ENCODE data around the gene KCNK17.
"Not testable (repeated sequence)": the region's sequence is repeated elsewhere in the genome, so short reads cannot be mapped to it uniquely, and the experiment has no call there.

KCNK17 gene

DNA sequence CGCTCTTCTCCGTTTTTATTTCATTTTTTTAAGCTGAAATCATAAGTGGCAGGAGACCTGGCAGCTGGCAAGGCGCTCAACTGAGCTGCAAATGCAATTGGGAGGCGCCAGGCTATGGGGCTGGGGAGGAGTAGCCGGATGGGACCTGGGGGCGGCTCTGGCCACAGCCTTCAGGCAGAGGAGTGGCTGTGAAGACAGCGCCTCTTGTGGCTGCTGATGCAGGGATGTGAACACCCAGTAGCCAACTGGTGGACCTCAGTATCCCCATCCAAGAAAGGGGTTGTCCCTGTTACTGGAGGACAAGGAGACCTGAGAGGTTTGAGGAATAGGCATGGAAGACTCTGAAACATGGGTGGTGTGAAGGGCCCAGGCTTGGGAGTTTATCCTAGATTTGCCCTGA is 12.6 kb downstream of the KCNK17 start:
- DNase-seq: peak; percentile 41

DNA sequence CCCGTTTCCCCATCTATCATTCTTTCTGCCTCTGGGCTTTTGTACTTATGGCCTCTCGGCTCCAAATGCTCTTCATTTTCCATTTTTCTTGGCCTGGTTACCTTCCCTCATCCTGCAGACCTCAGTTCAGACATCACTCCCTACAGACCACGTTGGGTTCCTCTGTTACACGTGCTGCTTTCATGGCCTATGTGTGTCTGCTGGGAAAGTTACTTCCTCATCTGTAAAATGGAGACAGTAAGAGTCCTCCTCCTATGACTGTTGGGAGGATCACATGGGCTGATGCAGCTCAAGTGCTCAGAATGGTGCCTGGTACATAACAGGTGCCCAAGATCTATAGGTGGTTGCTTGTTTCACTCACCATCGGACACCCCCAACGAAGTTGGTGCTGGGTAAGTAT is 13.5 kb downstream of the KCNK17 start:
- no peak for DNase-seq

GRCh38 chr6:39298061-39298460 is 16.2 kb downstream of the KCNK17 start:
- no peak for DNase-seq

DNA sequence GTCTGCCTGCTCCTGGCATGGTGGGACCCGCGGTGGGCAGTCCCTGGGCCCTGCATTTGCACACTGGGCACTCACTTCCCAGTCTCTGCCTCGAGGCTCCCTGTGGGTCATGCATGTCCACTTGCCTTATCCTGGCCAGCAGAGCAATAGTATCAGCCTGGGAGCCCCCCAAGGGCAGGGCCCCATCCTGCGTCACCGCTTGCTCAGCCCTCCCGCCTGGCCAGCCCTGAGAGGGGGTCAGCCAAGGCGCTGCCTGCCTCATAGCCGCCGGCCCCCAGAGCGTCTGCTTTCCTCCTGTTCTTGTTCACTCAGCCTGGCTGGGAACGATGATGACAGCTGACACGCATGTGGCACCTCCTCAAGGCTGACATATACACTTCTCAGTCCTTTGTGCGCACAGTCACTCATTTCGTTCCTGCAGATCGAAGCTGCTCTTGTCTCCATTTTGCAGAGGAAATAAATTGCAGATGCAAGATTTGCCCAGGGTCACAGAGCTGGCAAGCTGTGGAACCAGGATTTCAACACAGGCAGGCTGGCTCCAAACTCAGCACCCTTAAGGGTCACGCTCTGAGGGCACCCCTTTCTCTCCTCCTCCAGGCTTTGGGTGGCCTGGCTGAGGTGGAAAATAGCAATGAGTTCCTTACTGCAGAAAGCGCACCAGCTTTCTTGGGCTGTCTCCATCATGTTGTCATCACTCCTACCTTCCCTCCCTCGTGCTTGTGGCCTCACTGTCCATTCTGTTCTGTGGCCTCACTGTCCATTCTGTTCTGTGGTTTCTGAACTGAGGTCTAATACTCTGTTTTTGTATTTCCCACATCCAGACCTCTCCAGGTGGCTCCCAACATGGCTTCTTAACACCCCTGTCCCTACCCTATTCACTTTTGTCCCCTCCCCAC is 17.2 kb downstream of the KCNK17 start:
- no peak for DNase-seq

- DNase-seq: peak; percentile 46
These were observed 18.6 kb downstream of the KCNK17 start for GRCh38 chr6:39295611-39296011.

DNA sequence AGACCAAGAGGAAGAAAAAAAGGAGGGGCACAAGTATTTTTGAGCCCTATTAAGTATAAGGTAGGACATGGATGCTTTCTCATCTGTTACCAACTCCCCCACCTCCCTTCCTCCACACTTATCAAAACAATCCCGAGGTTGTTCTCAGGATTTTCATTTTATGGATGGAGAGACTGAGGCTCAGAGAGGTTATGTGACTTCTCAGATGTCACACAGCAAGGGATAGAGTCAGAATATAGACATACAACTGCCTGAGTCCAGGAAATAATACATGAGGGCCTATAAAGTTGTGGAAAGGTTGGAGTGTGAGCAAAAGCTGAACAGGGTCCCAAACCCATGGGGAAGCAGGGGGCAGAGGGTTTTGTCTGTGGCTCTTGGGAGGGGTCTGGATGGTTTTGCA is 19.3 kb downstream of the KCNK17 start:
- DNase-seq: no peak

DNA sequence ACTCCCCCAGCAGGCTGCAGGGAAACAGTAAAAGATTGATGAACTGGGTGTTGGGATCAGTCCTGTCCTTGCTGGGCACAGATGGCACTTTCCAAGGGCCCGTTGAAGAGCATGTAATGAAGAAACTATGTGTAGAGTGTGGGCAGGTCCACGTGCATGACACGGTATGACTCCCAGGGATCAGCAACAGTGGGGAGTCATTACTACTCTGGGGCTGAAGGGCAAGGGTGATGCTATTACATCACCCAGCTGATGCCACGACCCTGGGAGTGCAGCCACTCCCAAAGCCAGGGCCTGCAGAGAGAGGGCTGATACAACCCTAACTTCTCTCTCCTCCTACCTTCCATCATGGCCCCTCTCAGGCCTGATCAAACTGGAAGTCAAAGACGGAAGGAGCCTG is 20.1 kb downstream of the KCNK17 start:
- DNase-seq: no peak

GRCh38 chr6:39292637-39293036 is 21.6 kb downstream of the KCNK17 start:
- no peak for DNase-seq

- DNase-seq: no peak
These were observed 24.7 kb downstream of the KCNK17 start for GRCh38 chr6:39289490-39289889.

DNA sequence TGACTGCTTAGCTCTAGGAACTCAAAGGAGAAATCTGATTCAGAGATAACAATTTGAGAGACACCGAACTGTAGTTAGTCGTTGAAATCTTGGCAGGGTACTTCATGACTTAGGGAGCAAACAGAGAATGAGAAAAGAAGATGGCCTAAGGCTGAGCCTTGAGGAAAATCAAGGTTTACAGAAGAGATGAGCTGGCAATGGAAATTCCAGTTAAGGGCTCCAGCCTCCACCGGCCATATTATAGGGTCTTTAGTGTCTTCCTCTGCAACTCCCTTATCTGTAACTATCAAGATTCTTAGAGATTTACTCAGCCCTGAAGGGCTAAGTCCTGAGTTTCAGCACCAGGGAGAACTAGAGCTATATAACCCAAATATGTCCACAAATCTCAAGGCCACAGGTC is 26.6 kb downstream of the KCNK17 start:
- no peak for DNase-seq

- DNase-seq: not testable (repeated sequence)
These were observed 27.6 kb downstream of the KCNK17 start for GRCh38 chr6:39286596-39286995.

- no peak for DNase-seq
These were observed 31.4 kb downstream of the KCNK17 start for GRCh38 chr6:39282774-39283173.

GRCh38 chr6:39281312-39281980 is 32.8 kb downstream of the KCNK17 start:
- DNase-seq: no peak

- no peak for DNase-seq
These were observed 33.9 kb downstream of the KCNK17 start for GRCh38 chr6:39280247-39280731.

GRCh38 chr6:39279539-39279938 is 34.7 kb downstream of the KCNK17 start:
- no peak for DNase-seq

DNA sequence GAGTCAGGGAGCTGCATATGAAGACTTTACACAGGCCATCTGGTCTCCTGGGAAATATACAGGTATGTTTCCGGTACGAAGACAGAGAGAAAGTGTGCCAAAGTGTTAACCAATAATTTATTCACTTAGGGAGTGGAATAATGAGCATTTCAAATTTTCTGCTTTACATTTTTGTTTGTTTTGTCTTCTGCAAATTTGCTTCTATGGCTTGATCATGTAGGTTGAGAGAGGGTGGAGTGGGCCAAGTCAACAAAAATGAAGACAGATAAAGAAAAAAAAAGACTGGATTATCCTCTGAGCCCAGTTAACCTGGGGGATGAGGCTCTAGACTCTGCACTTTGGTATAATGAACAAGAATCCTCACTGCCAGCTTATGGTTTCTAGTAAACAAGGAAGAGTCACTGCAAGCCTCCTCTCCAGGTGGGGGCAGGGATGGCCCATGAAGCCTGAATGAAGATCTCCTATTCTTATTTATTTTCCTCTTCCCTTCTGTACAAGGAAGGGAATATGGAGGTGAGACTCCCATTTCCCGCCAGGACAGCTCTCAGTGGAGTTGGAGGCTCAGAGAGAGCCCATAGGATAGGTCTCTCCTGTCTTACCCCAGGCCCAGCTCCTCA is 37.7 kb downstream of the KCNK17 start:
- DNase-seq: no peak

DNA sequence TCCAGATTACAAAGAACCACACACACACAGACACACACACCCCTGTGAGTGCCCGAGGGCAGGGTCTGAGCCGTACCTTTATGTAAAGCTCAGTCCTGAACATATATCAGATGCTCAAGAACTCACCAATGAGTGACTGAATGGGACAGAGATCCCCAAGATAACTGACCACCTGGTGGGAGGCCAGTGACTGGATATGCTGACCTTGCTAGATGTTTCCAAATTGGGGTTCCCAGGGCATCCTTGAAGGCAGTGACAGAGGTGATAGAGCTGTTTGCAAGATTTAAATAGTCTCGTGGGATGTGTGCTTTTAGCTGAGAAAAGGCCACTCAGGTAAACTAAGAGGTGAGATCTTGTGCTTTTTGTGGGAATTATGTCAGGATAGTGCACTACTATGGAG is 39.3 kb downstream of the KCNK17 start:
- no peak for DNase-seq

DNA sequence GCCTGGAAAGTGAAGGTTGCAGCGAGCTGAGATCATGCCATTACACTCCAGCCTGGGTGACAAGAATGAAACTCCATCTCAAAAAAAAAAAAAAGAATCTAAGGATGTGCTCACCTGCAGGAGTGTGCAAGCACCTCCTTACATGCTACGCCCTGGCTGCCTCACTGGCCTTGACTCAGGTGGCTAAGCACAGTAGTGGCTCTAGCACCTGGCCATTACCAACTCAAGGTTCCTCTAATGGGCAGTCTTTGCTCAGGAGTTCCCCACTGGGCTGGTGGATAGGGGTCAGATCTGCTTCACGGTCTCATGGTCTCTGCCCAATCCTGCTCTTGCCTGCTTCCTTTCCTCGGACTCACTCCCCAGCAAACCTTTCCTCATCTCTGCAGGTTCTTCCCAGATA is 39.7 kb downstream of the KCNK17 start:
- no peak for DNase-seq

DNA sequence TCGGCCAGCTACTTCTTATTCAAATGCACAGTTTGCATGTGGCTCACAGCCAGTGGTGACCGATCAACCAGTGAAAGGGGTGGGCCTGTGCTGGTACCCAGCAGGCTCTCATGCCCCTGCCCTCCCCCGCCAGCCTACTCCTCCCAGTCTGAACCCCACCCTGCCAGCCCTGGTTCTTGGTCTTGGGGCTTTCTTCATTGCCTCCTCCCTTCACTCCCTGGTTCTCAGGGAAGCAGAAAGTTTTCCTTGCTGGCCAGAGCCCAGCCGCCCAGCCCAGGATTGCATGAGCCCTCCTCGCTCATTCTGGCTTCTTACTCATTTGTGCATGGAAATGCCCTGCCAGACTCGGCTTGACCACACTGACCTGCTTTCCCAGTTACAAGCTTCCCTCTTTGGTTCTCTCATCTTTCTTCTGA is 40.8 kb downstream of the KCNK17 start:
- DNase-seq: no peak

- DNase-seq: no peak
These were observed 44.3 kb downstream of the KCNK17 start for GRCh38 chr6:39269961-39270360.

- DNase-seq: no peak
These were observed 45.5 kb downstream of the KCNK17 start for GRCh38 chr6:39268721-39269120.

GRCh38 chr6:39268171-39268570 is 46.0 kb downstream of the KCNK17 start:
- no peak for DNase-seq

- no peak for DNase-seq
These were observed 47.4 kb downstream of the KCNK17 start for GRCh38 chr6:39266782-39267355.
